Hindlimb muscle (tissue), 1 donor: ENCODE measurements around the gene SAG. TPM values are rescaled to one million over a fixed set of nuclear protein-coding genes. Genes with fewer than 3 reads are reported as not detected.
"Not testable (repeated sequence)": the region's sequence is repeated elsewhere in the genome, so short reads cannot be mapped to it uniquely, and the experiment has no call there.

ENCODE experiments used
- DNase-seq: peaks from one replicate; pipeline ENCODE4 v3.0.0-alpha.2; 2013
- polyA plus RNA-seq: library from polyadenylated mRNA; unstranded; fragments of 120-200 nt; gene quantifications from one replicate; pipeline ENCODE4 v1.2.1, GENCODE V29; 2013; ENCODE audit not compliant: insufficient read length

The SAG gene
- polyA plus RNA-seq, 1 donor = 0.22 TPM

GRCh38 chr2:233356546-233357308 lies 49.1 kb downstream of the SAG start:
- no peak for DNase-seq

- DNase-seq = no peak
Measured at GRCh38 chr2:233358335-233358734, 50.7 kb downstream of the SAG start.

DNA sequence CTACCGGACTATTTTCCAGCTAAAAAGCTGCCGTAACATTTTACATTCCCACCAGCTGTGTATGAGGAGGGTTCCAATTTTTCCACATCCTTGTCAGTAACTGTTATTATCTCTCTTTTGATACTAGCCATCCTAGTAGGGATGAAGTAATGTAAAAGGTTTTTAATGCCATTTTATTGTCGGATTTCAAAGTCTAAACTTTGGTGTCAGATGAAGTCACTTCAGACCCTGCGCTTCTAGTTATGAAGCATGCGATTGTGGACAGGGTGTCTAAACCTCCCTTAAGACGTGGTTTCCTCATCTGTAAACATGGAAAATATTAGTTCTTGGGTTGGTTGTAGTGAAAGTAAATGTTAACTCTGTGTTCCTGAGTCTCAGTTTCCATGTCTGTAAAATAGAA lies 51.3 kb downstream of the SAG start:
- no peak for DNase-seq

- DNase-seq = no peak
Measured at GRCh38 chr2:233359823-233360222, 52.2 kb downstream of the SAG start.

DNA sequence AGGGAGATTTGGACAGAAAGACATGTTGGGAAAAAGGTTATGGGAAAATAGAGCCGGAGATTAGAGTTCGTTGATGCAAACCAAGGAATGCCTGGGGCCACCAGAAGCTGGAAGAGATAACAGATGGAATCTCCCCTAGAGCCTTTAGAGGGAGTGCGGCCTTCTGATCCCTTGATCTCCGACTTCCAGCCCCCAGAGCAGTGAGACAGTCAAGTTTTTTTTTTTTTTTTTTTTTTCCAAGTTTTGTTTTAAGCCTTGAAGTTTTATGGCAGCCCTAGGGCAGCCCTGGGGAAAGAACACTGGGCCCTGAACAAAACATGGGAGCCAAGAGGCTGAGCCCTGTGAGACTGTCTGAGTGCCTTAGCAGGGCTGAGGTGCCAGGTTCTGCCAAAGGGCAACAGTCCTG lies 53.2 kb downstream of the SAG start:
- DNase-seq = no peak

DNA sequence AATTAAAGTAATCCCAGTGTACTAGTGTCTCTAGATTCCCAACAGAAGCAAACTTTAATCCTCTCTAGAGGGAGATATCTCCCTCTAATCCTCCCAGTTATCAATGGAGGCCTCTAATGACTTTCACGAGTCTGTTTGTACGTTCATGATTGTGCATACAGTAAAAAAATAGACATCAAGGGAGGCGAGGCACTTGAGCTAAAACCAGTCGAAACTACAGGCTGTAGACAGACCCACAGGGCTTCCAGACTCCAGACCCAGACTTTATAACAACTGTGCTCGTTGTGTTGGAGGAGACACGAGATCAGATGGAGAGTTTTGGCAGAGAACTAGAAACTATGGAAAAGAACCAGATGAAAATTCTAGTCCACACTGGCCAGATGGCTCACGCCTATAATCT lies 53.7 kb downstream of the SAG start:
- DNase-seq = no peak

DNA sequence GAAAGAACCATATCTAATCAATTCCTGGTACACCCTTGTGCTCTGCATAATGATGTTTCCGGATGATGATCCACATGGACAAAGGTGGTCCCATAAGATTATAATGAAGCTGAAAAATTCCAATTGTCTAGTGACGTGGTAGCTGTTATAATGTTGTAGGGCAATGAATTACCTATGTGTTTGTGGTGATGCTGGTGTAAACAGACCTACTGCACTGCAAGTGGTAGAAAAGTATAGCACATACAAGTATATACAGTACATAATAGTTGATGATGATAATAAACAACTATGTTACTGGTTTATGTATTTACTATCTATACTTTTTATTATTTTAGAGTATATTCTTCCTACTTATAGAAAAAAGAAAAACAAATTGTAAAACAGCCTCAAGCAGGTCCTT lies 55.1 kb downstream of the SAG start:
- no peak for DNase-seq

GRCh38 chr2:233363744-233364235 lies 56.2 kb downstream of the SAG start:
- no peak for DNase-seq

DNA sequence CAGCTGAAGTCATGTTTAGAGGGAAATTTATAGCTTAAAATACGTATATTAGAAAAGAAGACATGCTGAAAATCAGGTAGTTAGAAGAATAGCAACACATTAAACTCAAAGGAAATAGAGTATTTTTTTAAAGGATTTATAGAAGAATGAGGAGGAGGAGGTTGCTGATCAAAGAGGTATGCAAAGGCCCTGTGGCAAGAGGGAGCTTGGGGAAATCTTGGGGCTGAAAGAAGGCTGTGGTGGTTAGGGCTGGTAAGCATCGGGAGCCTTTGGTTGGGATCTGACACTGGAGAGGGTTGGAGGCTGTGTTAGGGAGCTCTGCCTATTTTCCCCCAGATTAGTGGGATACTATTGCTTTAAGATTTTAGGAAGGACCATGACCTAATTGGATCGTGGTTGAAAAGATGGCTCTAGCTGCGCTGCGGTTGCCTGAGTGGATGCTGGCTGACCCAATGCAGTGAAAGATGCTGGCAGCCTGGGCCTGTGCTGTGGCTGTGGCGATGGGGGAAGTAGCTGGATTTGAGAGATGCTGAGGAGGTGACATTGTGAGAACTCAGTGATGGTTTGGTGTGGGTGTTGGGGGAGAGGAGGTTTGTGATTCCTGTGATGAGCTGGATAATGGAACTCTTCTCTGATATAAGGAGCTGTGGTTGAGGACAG lies 58.4 kb downstream of the SAG start:
- DNase-seq = no peak

GRCh38 chr2:233367586-233367985 lies 60.0 kb downstream of the SAG start:
- DNase-seq = no peak

GRCh38 chr2:233368756-233369155 lies 61.1 kb downstream of the SAG start:
- no peak for DNase-seq

DNA sequence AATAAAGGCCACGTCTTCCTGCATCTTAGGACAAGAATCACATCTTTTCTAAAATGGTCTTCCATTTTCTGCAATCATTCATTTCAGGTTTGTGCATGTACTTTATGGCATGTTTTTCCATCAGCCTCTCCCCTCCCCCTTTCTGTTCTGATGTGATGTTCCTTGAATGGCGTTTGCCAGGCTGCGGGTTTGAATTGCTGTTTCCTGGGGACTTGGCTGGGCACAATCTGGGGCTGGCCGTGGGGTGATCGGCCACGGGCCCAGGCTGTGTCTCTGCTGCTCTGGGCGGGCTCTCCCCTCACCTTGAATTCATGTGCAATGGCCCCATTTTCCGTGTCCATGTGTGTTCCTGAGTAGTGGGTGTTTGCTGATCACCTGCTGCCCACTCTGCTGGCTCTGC lies 61.8 kb downstream of the SAG start:
- DNase-seq = no peak

GRCh38 chr2:233369897-233370685 lies 62.5 kb downstream of the SAG start:
- DNase-seq = no peak

DNA sequence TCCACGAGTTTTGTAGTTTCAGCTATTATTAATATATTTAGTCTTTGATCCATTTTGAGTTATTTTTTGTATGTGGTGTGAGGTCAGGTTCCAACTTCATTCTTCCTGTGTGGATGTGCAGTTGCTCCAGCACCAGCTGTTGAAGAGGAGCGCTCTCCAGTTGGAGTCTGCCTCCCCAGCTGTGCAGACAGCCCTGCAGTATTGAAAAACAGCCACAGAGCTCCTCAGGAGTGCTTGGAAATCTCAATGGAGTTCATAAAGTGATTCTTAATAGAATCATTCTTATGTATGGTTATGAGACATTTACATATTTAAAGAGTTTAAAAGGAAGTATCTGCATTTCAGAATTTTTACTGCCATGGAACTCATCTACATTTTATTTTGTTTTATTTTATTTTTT lies 64.0 kb downstream of the SAG start:
- no peak for DNase-seq

DNA sequence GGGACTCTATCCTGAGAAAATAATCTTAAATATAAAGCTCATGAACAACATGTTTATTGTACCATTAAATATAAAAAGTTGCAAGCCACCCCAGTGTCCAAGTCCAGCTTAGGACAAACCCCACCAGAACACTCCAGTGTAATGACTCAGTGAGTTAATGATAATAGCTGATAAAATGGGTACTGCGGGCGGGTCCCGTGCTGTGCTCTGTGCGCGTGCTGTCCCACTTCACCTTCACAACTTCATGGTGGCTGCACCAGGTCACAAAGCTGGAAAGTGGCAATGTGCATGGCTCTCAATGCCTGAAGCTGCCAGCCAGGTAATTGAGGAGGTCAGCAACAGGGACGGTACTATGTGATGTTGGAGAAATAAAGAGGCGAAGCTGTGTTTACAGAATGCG lies 65.2 kb downstream of the SAG start:
- no peak for DNase-seq

DNA sequence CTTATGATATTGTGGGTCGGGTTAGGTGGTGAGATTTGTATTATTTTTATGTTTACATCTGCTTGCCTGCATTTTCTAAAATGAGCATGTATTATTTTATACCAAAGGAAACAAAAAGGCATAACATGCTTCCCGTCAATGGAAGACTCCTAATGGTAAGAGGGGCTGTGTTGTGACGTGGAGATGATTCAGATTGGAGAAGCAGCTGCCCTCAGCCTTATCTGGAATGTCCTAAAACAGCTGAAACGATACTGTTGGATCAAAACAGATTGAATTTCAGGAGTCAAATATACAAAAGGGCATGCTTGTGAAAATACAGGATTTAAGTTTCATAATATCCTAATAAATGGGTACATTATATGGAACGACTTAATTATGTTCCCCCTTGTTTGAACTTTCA lies 65.7 kb downstream of the SAG start:
- no peak for DNase-seq

DNA sequence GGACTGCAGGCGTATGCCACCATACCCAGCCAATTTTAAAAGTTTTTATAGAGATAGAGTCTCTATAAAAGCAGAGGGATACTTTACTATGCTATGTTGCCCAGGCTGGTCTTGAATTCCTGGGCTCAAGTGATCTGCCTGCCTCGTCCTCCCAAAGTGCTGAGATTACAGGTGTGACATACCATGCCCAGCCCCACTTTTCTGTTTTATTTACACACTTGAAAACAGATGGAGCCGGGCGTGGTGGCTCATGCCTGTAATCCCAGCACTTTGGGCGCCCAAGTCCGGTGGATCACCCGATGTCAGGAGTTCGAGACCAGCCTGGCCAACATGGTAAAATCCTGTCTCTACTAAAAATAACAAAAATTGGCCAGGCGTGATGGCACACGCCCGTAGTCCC lies 67.2 kb downstream of the SAG start:
- not testable (repeated sequence) for DNase-seq

- DNase-seq = no peak
Measured at GRCh38 chr2:233375490-233376314, 68.1 kb downstream of the SAG start.

- no peak for DNase-seq
Measured at GRCh38 chr2:233379034-233379433, 71.4 kb downstream of the SAG start.

DNA sequence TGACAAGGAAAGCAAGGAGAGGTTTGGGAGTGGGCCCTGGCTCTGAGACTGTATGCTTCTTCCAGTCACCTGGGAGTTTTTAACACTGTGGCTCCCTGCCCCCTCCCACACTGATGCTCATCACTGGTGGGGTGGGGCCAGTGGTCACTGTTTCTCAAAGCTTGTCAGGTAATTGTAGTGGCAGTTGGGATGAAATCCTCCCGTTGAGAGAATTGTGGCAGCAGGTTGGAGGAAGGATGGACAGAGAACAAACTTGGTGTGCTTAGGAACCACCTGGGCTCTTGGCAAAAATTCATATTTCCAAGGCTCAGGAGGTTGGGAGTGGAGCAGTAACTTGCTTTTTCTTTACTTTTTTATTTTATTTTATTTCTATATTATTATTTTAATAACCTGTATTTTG lies 71.8 kb downstream of the SAG start:
- DNase-seq = no peak

- DNase-seq = no peak
Measured at GRCh38 chr2:233380132-233380895, 72.7 kb downstream of the SAG start.
